ENCODE results near the gene BHMT2.

The BHMT2 gene

DNA sequence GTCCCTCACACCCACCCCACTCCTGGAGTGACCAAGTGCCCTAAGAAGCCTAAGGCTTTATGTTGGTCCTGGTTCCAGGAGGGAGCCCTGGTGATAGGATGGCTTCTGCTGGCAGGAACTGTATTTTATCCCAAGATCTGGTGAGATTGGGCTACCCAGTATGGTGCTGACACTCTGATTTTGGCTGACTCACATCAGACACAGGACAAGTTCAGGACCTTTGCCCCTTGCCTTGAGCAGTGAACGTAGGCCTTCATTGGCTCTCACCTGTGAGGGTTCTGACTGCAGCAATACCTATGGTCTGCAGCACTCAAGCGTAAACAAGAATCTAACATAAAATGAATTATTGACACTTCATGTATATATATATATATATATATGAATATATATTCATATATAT, 67.1 kb downstream of the BHMT2 start:
- no peaks in the 10 kb centered on the region for H3K36me3 Mint-ChIP-seq (ENCODE audit: low read depth)
- no peak overlapping the region for H3K27ac Mint-ChIP-seq

More for the DNA sequence above, 67.1 kb downstream of the BHMT2 start:
- Mint-ChIP-seq H3K4me3 (no peak overlapping the region), H3K9me3 (peaks cover 10% of the 10 kb centered on the region), H3K27me3 (ENCODE audit: low read depth, poor library complexity) (peaks cover 13% of the 10 kb centered on the region), H3K4me1 (peaks cover 15% of the 10 kb centered on the region)
- TF ChIP-seq, protein P1, sequence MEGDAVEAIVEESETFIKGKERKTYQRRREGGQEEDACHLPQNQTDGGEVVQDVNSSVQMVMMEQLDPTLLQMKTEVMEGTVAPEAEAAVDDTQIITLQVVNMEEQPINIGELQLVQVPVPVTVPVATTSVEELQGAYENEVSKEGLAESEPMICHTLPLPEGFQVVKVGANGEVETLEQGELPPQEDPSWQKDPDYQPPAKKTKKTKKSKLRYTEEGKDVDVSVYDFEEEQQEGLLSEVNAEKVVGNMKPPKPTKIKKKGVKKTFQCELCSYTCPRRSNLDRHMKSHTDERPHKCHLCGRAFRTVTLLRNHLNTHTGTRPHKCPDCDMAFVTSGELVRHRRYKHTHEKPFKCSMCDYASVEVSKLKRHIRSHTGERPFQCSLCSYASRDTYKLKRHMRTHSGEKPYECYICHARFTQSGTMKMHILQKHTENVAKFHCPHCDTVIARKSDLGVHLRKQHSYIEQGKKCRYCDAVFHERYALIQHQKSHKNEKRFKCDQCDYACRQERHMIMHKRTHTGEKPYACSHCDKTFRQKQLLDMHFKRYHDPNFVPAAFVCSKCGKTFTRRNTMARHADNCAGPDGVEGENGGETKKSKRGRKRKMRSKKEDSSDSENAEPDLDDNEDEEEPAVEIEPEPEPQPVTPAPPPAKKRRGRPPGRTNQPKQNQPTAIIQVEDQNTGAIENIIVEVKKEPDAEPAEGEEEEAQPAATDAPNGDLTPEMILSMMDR (IDR thresholded peaks at IDR 0.05) = no peak
- no peak for DNase-seq
